ENCODE data around the gene GRHL1.

DNA sequence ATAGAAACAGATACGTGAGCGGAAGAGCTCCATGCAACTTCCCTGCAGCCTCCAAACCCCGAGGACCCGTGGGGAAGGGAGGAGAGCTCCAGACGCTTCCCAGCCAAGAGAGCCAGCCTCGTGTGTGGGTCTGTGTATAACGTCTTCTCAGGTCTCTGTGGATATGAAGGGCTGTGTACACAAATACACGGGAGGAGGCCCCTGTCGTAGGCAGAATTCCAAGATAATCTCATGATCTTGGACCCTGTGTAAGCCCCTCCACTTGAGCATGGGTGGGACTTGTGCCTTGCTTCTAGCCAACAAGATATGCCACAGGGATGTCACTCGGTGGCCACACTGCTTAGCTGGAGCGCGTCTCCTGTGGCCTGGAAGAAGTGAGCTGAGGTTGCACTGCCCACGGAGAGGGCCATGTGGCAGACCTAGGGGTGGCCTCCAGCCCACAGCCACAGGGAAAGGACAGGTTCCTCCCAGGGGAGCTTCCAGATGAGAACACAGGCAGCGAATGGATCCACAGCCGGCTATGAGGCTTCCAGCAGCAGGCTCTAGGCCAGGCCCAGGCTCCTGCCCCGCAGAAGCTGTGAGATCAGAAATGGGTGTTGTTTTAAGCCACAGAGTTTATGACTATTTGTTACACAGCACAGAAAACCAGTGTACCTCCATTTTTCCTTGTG lies 76.3 kb downstream of the GRHL1 start:
- TF ChIP-seq, protein P1, sequence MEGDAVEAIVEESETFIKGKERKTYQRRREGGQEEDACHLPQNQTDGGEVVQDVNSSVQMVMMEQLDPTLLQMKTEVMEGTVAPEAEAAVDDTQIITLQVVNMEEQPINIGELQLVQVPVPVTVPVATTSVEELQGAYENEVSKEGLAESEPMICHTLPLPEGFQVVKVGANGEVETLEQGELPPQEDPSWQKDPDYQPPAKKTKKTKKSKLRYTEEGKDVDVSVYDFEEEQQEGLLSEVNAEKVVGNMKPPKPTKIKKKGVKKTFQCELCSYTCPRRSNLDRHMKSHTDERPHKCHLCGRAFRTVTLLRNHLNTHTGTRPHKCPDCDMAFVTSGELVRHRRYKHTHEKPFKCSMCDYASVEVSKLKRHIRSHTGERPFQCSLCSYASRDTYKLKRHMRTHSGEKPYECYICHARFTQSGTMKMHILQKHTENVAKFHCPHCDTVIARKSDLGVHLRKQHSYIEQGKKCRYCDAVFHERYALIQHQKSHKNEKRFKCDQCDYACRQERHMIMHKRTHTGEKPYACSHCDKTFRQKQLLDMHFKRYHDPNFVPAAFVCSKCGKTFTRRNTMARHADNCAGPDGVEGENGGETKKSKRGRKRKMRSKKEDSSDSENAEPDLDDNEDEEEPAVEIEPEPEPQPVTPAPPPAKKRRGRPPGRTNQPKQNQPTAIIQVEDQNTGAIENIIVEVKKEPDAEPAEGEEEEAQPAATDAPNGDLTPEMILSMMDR (IDR thresholded peaks at IDR 0.05; ENCODE audit: low read length), result no peak
- TF ChIP-seq EZH2 (optimal IDR thresholded peaks at IDR 0.05; ENCODE audit: low read depth, low read length) (no peak), EZH2phosphoT487 (IDR thresholded peaks at IDR 0.05; ENCODE audit: low read length) (no peak)
